Measurements from ENCODE around the gene LRRC14B.
"Not testable (repeated sequence)": the region's sequence is repeated elsewhere in the genome, so short reads cannot be mapped to it uniquely, and the experiment has no call there.

Gene LRRC14B

GRCh38 chr5:160173-160510 is 31.2 kb upstream of the LRRC14B start:
- DNase-seq (ENCODE audit: low read depth in 2 of 2) = no peak

- no peak for DNase-seq (ENCODE audit: low read depth in 2 of 2)
Measured at GRCh38 chr5:160921-161802, 30.1 kb upstream of the LRRC14B start.

- DNase-seq (ENCODE audit: low read depth in 2 of 2) = no peak
Measured at GRCh38 chr5:161803-162110, 29.5 kb upstream of the LRRC14B start.

GRCh38 chr5:162190-162564 is 29.1 kb upstream of the LRRC14B start:
- no peak for DNase-seq (ENCODE audit: low read depth in 2 of 2)

- DNase-seq (ENCODE audit: low read depth in 2 of 2) = no peak
Measured at GRCh38 chr5:162565-163337, 28.5 kb upstream of the LRRC14B start.

- DNase-seq (ENCODE audit: low read depth in 2 of 2) = no peak
Measured at GRCh38 chr5:163338-163620, 28.0 kb upstream of the LRRC14B start.

GRCh38 chr5:163841-164240 is 27.5 kb upstream of the LRRC14B start:
- no peak for DNase-seq (ENCODE audit: low read depth in 2 of 2)

- no peak for DNase-seq (ENCODE audit: low read depth in 2 of 2)
Measured at GRCh38 chr5:164244-164643, 27.1 kb upstream of the LRRC14B start.

GRCh38 chr5:164783-165182 is 26.5 kb upstream of the LRRC14B start:
- DNase-seq (ENCODE audit: low read depth in 2 of 2) = not testable (repeated sequence)

- no peak for DNase-seq (ENCODE audit: low read depth in 2 of 2)
Measured at GRCh38 chr5:166441-167372, 24.6 kb upstream of the LRRC14B start.

GRCh38 chr5:167511-167910 is 23.8 kb upstream of the LRRC14B start:
- no peak for DNase-seq (ENCODE audit: low read depth in 2 of 2)

GRCh38 chr5:167982-168660 is 23.2 kb upstream of the LRRC14B start:
- no peak for DNase-seq (ENCODE audit: low read depth in 2 of 2)

GRCh38 chr5:169071-169727 is 22.1 kb upstream of the LRRC14B start:
- DNase-seq (ENCODE audit: low read depth in 2 of 2) = no peak

- DNase-seq (ENCODE audit: low read depth in 2 of 2) = no peak
Measured at GRCh38 chr5:169728-170094, 21.6 kb upstream of the LRRC14B start.

- DNase-seq (ENCODE audit: low read depth in 2 of 2) = no peak
Measured at GRCh38 chr5:170971-171800, 20.1 kb upstream of the LRRC14B start.

- no peak for DNase-seq (ENCODE audit: low read depth in 2 of 2)
Measured at GRCh38 chr5:171801-172331, 19.4 kb upstream of the LRRC14B start.

GRCh38 chr5:172421-172820 is 18.9 kb upstream of the LRRC14B start:
- no peak for DNase-seq (ENCODE audit: low read depth in 2 of 2)

- no peak for DNase-seq (ENCODE audit: low read depth in 2 of 2)
Measured at GRCh38 chr5:172841-173251, 18.4 kb upstream of the LRRC14B start.

GRCh38 chr5:173392-174290 is 17.7 kb upstream of the LRRC14B start:
- DNase-seq (ENCODE audit: low read depth in 2 of 2) = no peak

All from stimulated activated CD8-positive, alpha-beta memory T cell treated with anti-CD3 and anti-CD28 coated beads, Interleukin-2, amount 100 ng/mL, for 48 hours (primary cell).